NCI-H1417 treated with DMSO at 0.1 percent for 48 hours (cell line): ENCODE results near the gene MBTPS1.

ENCODE experiments used
- DNase-seq: peaks from one replicate; lab custom pipeline; 2025; lab: John Stamatoyannopoulos, UW

Gene MBTPS1

GRCh38 chr16:84074721-84075120 is 42.0 kb downstream of the MBTPS1 start:
- DNase-seq: no peak

GRCh38 chr16:84072014-84072413 is 44.7 kb downstream of the MBTPS1 start:
- DNase-seq: no peak

- DNase-seq: no peak
Observed at GRCh38 chr16:84071121-84071520, 45.6 kb downstream of the MBTPS1 start.

- DNase-seq: no peak
Observed at GRCh38 chr16:84069540-84069939, 47.2 kb downstream of the MBTPS1 start.

- no peak for DNase-seq
Observed at GRCh38 chr16:84068783-84069462, 47.8 kb downstream of the MBTPS1 start.

GRCh38 chr16:84068041-84068440 is 48.7 kb downstream of the MBTPS1 start:
- DNase-seq: no peak

GRCh38 chr16:84067640-84068039 is 49.1 kb downstream of the MBTPS1 start:
- DNase-seq: no peak

- no peak for DNase-seq
Observed at GRCh38 chr16:84065536-84066132, 51.1 kb downstream of the MBTPS1 start.

- no peak for DNase-seq
Observed at GRCh38 chr16:84063980-84064379, 52.8 kb downstream of the MBTPS1 start.

GRCh38 chr16:84062734-84063640 is 53.8 kb downstream of the MBTPS1 start:
- DNase-seq: no peak

GRCh38 chr16:84061236-84061819 is 55.4 kb downstream of the MBTPS1 start:
- DNase-seq: no peak

GRCh38 chr16:84059946-84060901 is 56.5 kb downstream of the MBTPS1 start:
- DNase-seq: no peak

GRCh38 chr16:84059111-84059510 is 57.6 kb downstream of the MBTPS1 start:
- no peak for DNase-seq

- no peak for DNase-seq
Observed at GRCh38 chr16:84058664-84059063, 58.1 kb downstream of the MBTPS1 start.

GRCh38 chr16:84058211-84058610 is 58.5 kb downstream of the MBTPS1 start:
- no peak for DNase-seq

GRCh38 chr16:84056933-84057332 is 59.8 kb downstream of the MBTPS1 start:
- no peak for DNase-seq

GRCh38 chr16:84055801-84056634 is 60.7 kb downstream of the MBTPS1 start:
- no peak for DNase-seq

GRCh38 chr16:84055366-84055765 is 61.4 kb downstream of the MBTPS1 start:
- DNase-seq: no peak

- no peak for DNase-seq
Observed at GRCh38 chr16:84054916-84055315, 61.8 kb downstream of the MBTPS1 start.

- DNase-seq: no peak
Observed at GRCh38 chr16:84054271-84054670, 62.5 kb downstream of the MBTPS1 start.
